Astrocyte (in vitro differentiated cells and primary cell): ENCODE results near the gene CYGB. TPM values are rescaled to one million over a fixed set of nuclear protein-coding genes. Genes with fewer than 3 reads are reported as not detected.

Experiments used
- DNase-seq: peaks from one replicate; pipeline ENCODE4 v3.0.0-alpha.2; 2010; ENCODE audit warnings: low read depth
- FAIRE-seq: peaks from 2 replicates; lab custom pipeline; 2011; peaks lifted over from hg19 to GRCh38; lab: Jason Lieb, UNC
- H2AFZ ChIP-seq: 2 replicates; pipeline ENCODE4 v1.6.0; 2012; ENCODE audit warnings: low read depth, low read length, inconsistent platforms
- H3K27ac ChIP-seq: 2 replicates; pipeline ENCODE4 v1.5.1; 2011; ENCODE audit warnings: low read depth, low read length, inconsistent platforms
- H3K27me3 ChIP-seq: 2 replicates; pipeline ENCODE4 v1.6.0; 2011; ENCODE audit warnings: low read length, inconsistent platforms; ENCODE audit not compliant: insufficient read depth
- H3K36me3 ChIP-seq: 2 replicates; pipeline ENCODE4 v1.5.1; 2011; ENCODE audit warnings: low read length, inconsistent platforms; ENCODE audit not compliant: insufficient read depth
- H3K4me1 ChIP-seq: 2 replicates; pipeline ENCODE4 v1.5.1; 2011; ENCODE audit warnings: low read length, inconsistent platforms; ENCODE audit not compliant: insufficient read depth
- H3K4me2 ChIP-seq: 2 replicates; pipeline ENCODE4 v1.6.0; 2012; ENCODE audit warnings: low read length, inconsistent platforms
- H3K4me3 ChIP-seq: 2 replicates; pipeline ENCODE4 v1.5.1; 2011; ENCODE audit warnings: low read depth, mild to moderate bottlenecking, low read length, inconsistent platforms; ENCODE audit not compliant: insufficient read depth
- H3K79me2 ChIP-seq: 2 replicates; pipeline ENCODE4 v1.6.0; 2012; ENCODE audit warnings: mild to moderate bottlenecking, low read length, inconsistent platforms; ENCODE audit not compliant: insufficient read depth
- H3K9ac ChIP-seq: 2 replicates; pipeline ENCODE4 v1.6.0; 2012; ENCODE audit warnings: mild to moderate bottlenecking, low read length, inconsistent platforms
- H3K9me3 ChIP-seq: 2 replicates; pipeline ENCODE4 v1.5.1; 2012; ENCODE audit warnings: low read depth, mild to moderate bottlenecking, low read length, inconsistent platforms; ENCODE audit not compliant: insufficient read depth
- H4K20me1 ChIP-seq: 2 replicates; pipeline ENCODE4 v1.6.0; 2012; ENCODE audit warnings: low read length, inconsistent platforms; ENCODE audit not compliant: insufficient read depth
- H3K27ac Mint-ChIP-seq: one replicate; pipeline ENCODE4 v1.8.0; 2021; ENCODE audit warnings: mild to moderate bottlenecking, mixed read lengths; ENCODE audit not compliant: unreplicated experiment
- H3K27me3 Mint-ChIP-seq: one replicate; pipeline ENCODE4 v1.8.0; 2021; ENCODE audit warnings: low read depth, mixed read lengths; ENCODE audit not compliant: unreplicated experiment
- H3K36me3 Mint-ChIP-seq: one replicate; pipeline ENCODE4 v1.8.0; 2021; ENCODE audit warnings: low read depth, mixed read lengths; ENCODE audit not compliant: unreplicated experiment
- H3K4me1 Mint-ChIP-seq: one replicate; pipeline ENCODE4 v1.8.0; 2021; ENCODE audit warnings: low read depth, mixed read lengths; ENCODE audit not compliant: unreplicated experiment
- H3K4me3 Mint-ChIP-seq: one replicate; pipeline ENCODE4 v1.8.0; 2021; ENCODE audit warnings: mild to moderate bottlenecking, moderate library complexity, mixed read lengths; ENCODE audit not compliant: unreplicated experiment
- H3K9me3 Mint-ChIP-seq: one replicate; pipeline ENCODE4 v1.8.0; 2021; ENCODE audit warnings: mild to moderate bottlenecking, mixed read lengths; ENCODE audit not compliant: unreplicated experiment
- CTCF ChIP-seq: IDR thresholded peaks from 2 replicates; pipeline ENCODE4 v1.5.1; 2011; ENCODE audit warnings: low read depth, mild to moderate bottlenecking, inconsistent platforms, low read length, moderate library complexity; ENCODE audit not compliant: insufficient read depth
- EZH2 ChIP-seq: IDR thresholded peaks from 2 replicates; pipeline ENCODE4 v1.6.1; 2012; ENCODE audit warnings: mild to moderate bottlenecking, low read length, inconsistent platforms; ENCODE audit not compliant: insufficient read depth
- total RNA-seq: library from RNA; stranded (reverse); gene quantifications from 2 replicates; pipeline ENCODE4 v1.2.1, GENCODE V29; 2021

CYGB gene
- total RNA-seq, 1 donor from 2014 or later, result 29.2 TPM

GRCh38 chr17:76585649-76586593, 48.4 kb upstream of the CYGB start, which contains the start of gene ST6GALNAC2:
Gene ST6GALNAC2 (minus strand): TSS chr17:76585860. CDS start chr17:76585808, 52 bp downstream.
- DNase-seq, result no peak

GRCh38 chr17:76585033-76585648, 47.6 kb upstream of the CYGB start:
- H4K20me1 ChIP-seq, result no peaks in the 10 kb centered on the region
- H3K27me3 Mint-ChIP-seq, result peaks cover 55% of the 10 kb centered on the region
- H3K27ac ChIP-seq, result no peak overlapping the region
- peak overlapping the region; percentile 40 for H3K4me3 Mint-ChIP-seq
- TF ChIP-seq EZH2, result peak; percentile 66
- no peak for TF ChIP-seq CTCF
- no peak for FAIRE-seq
- H3K27me3 ChIP-seq, result peaks cover 25% of the 10 kb centered on the region
- DNase-seq, result no peak
- no peaks in the 10 kb centered on the region for H3K36me3 ChIP-seq
- peaks cover 4% of the 10 kb centered on the region for H3K4me1 Mint-ChIP-seq
- H3K4me3 ChIP-seq, result peak overlapping the region; percentile 55
- H3K36me3 Mint-ChIP-seq, result peaks cover 3% of the 10 kb centered on the region
- peaks cover 2% of the 10 kb centered on the region for H3K9me3 ChIP-seq
- H3K27ac Mint-ChIP-seq, result no peak overlapping the region
- H3K79me2 ChIP-seq, result no peaks in the 10 kb centered on the region
- H3K4me2 ChIP-seq, result peak overlapping the region; percentile 92
- H3K9me3 Mint-ChIP-seq, result peaks cover 12% of the 10 kb centered on the region
- H3K9ac ChIP-seq, result peak overlapping the region; percentile 54
- H2AFZ ChIP-seq, result peak overlapping the region; percentile 83
- peaks cover 15% of the 10 kb centered on the region for H3K4me1 ChIP-seq

More at GRCh38 chr17:76585649-76586593, 48.4 kb upstream of the CYGB start, which contains the start of gene ST6GALNAC2:
- peak within 1 kb of the TSS; percentile 83 for H2AFZ ChIP-seq
- H4K20me1 ChIP-seq, result no peaks in the 10 kb centered on the region
- peaks cover 15% of the 10 kb centered on the region for H3K4me1 ChIP-seq
- peak within 1 kb of the TSS; percentile 40 for H3K4me3 Mint-ChIP-seq
- peaks cover 3% of the 10 kb centered on the region for H3K36me3 Mint-ChIP-seq
- H3K4me1 Mint-ChIP-seq, result peaks cover 4% of the 10 kb centered on the region
- no peak within 1 kb of the TSS for H3K27ac ChIP-seq
- FAIRE-seq, result no peak
- H3K9ac ChIP-seq, result peak within 1 kb of the TSS; percentile 54
- H3K27me3 ChIP-seq, result peaks cover 25% of the 10 kb centered on the region
- H3K9me3 ChIP-seq, result peaks cover 2% of the 10 kb centered on the region
- peak within 1 kb of the TSS; percentile 92 for H3K4me2 ChIP-seq
- no peaks in the 10 kb centered on the region for H3K36me3 ChIP-seq
- peaks cover 12% of the 10 kb centered on the region for H3K9me3 Mint-ChIP-seq
- TF ChIP-seq CTCF (no peak), EZH2 (peak; percentile 84)
- no peaks in the 10 kb centered on the region for H3K79me2 ChIP-seq
- peaks cover 55% of the 10 kb centered on the region for H3K27me3 Mint-ChIP-seq
- H3K27ac Mint-ChIP-seq, result peak within 1 kb of the TSS; percentile 41
- peak within 1 kb of the TSS; percentile 55 for H3K4me3 ChIP-seq
